Memory B cell (primary cell): ENCODE data around the gene DDC.
"Not testable (repeated sequence)": the region's sequence is repeated elsewhere in the genome, so short reads cannot be mapped to it uniquely, and the experiment has no call there.

ENCODE experiments used
- ATAC-seq: fragments of 150-1000 bp; cut with Tn5 transposase; 2 replicates; pipeline ENCODE4 v1.10.0; 2021; ENCODE audit warnings: low read depth, mild to moderate bottlenecking, moderate library complexity
- DNase-seq, 2 donors: peaks; one replicate each; pipeline ENCODE4 v3.0.0; 2022; ENCODE audit warnings: low spot score in 2 of 2
- H3K27ac Mint-ChIP-seq: one replicate; pipeline ENCODE4 v1.8.0; 2022; ENCODE audit warnings: mild to moderate bottlenecking, moderate library complexity, mixed read lengths
- H3K27me3 Mint-ChIP-seq: one replicate; pipeline ENCODE4 v1.8.0; 2022; ENCODE audit warnings: mixed read lengths
- H3K36me3 Mint-ChIP-seq: one replicate; pipeline ENCODE4 v1.8.0; 2022; ENCODE audit warnings: mild to moderate bottlenecking, mixed read lengths
- H3K4me1 Mint-ChIP-seq: one replicate; pipeline ENCODE4 v1.8.0; 2022; ENCODE audit warnings: mixed read lengths
- H3K4me3 Mint-ChIP-seq: one replicate; pipeline ENCODE4 v1.8.0; 2022; ENCODE audit warnings: mild to moderate bottlenecking, moderate library complexity, mixed read lengths
- H3K9me3 Mint-ChIP-seq: one replicate; pipeline ENCODE4 v1.8.0; 2022; ENCODE audit warnings: mixed read lengths

The DDC gene

GRCh38 chr7:50534690-50535290, 30.4 kb downstream of the DDC start:
- peaks cover 8% of the 10 kb centered on the region for H3K27me3 Mint-ChIP-seq
- no peaks in the 10 kb centered on the region for H3K4me1 Mint-ChIP-seq
- H3K4me3 Mint-ChIP-seq = no peak overlapping the region
- DNase-seq = no peak
- H3K36me3 Mint-ChIP-seq = no peaks in the 10 kb centered on the region
- no peak overlapping the region for H3K27ac Mint-ChIP-seq
- ATAC-seq = no peak
- no peaks in the 10 kb centered on the region for H3K9me3 Mint-ChIP-seq

GRCh38 chr7:50533866-50534265, 31.3 kb downstream of the DDC start:
- Mint-ChIP-seq H3K27ac (no peak overlapping the region), H3K36me3 (no peaks in the 10 kb centered on the region), H3K4me1 (no peaks in the 10 kb centered on the region), H3K27me3 (peaks cover 8% of the 10 kb centered on the region), H3K4me3 (no peak overlapping the region), H3K9me3 (no peaks in the 10 kb centered on the region)
- DNase-seq = no peak
- ATAC-seq = no peak

- H3K27me3 Mint-ChIP-seq = peaks cover 8% of the 10 kb centered on the region
- no peak overlapping the region for H3K27ac Mint-ChIP-seq
- no peaks in the 10 kb centered on the region for H3K4me1 Mint-ChIP-seq
- no peaks in the 10 kb centered on the region for H3K9me3 Mint-ChIP-seq
- ATAC-seq (no peak), DNase-seq (no peak)
- no peaks in the 10 kb centered on the region for H3K36me3 Mint-ChIP-seq
- H3K4me3 Mint-ChIP-seq = no peak overlapping the region
These were observed 33.3 kb downstream of the DDC start for GRCh38 chr7:50531928-50532327.

- H3K27me3 Mint-ChIP-seq = peaks cover 8% of the 10 kb centered on the region
- no peak for ATAC-seq
- no peaks in the 10 kb centered on the region for H3K36me3 Mint-ChIP-seq
- DNase-seq = no peak
- H3K4me1 Mint-ChIP-seq = no peaks in the 10 kb centered on the region
- H3K4me3 Mint-ChIP-seq = no peak overlapping the region
- no peak overlapping the region for H3K27ac Mint-ChIP-seq
- H3K9me3 Mint-ChIP-seq = no peaks in the 10 kb centered on the region
These were observed 33.7 kb downstream of the DDC start for GRCh38 chr7:50531401-50531911.

- H3K9me3 Mint-ChIP-seq = peaks cover 1% of the 10 kb centered on the region
- no peak overlapping the region for H3K27ac Mint-ChIP-seq
- no peak for ATAC-seq
- no peak overlapping the region for H3K4me3 Mint-ChIP-seq
- peaks cover 8% of the 10 kb centered on the region for H3K27me3 Mint-ChIP-seq
- H3K36me3 Mint-ChIP-seq = no peaks in the 10 kb centered on the region
- no peaks in the 10 kb centered on the region for H3K4me1 Mint-ChIP-seq
- no peak for DNase-seq
These were observed 34.4 kb downstream of the DDC start for GRCh38 chr7:50530766-50531165.

GRCh38 chr7:50529093-50529862, 35.9 kb downstream of the DDC start:
- Mint-ChIP-seq H3K27ac (no peak overlapping the region), H3K36me3 (no peaks in the 10 kb centered on the region), H3K27me3 (peaks cover 8% of the 10 kb centered on the region), H3K4me1 (no peaks in the 10 kb centered on the region), H3K4me3 (no peak overlapping the region), H3K9me3 (peaks cover 3% of the 10 kb centered on the region)
- DNase-seq (no peak), ATAC-seq (no peak)

GRCh38 chr7:50528266-50529092, 36.7 kb downstream of the DDC start:
- H3K36me3 Mint-ChIP-seq = no peaks in the 10 kb centered on the region
- no peak overlapping the region for H3K4me3 Mint-ChIP-seq
- no peak for DNase-seq
- ATAC-seq = no peak
- no peaks in the 10 kb centered on the region for H3K4me1 Mint-ChIP-seq
- no peak overlapping the region for H3K27ac Mint-ChIP-seq
- H3K9me3 Mint-ChIP-seq = peaks cover 3% of the 10 kb centered on the region
- peaks cover 8% of the 10 kb centered on the region for H3K27me3 Mint-ChIP-seq

- DNase-seq, H3K4me1 Mint-ChIP-seq, H3K9me3 Mint-ChIP-seq, H3K27ac Mint-ChIP-seq, H3K36me3 Mint-ChIP-seq, H3K4me3 Mint-ChIP-seq, ATAC-seq, H3K27me3 Mint-ChIP-seq: not testable (repeated sequence)
These were observed 45.9 kb downstream of the DDC start for GRCh38 chr7:50519350-50519749.

GRCh38 chr7:50513166-50513871, 51.9 kb downstream of the DDC start:
- no peaks in the 10 kb centered on the region for H3K4me1 Mint-ChIP-seq
- H3K9me3 Mint-ChIP-seq = peaks cover 7% of the 10 kb centered on the region
- H3K4me3 Mint-ChIP-seq = no peak overlapping the region
- peaks cover 14% of the 10 kb centered on the region for H3K27me3 Mint-ChIP-seq
- no peak for DNase-seq
- no peak overlapping the region for H3K27ac Mint-ChIP-seq
- no peak for ATAC-seq
- peaks cover 1% of the 10 kb centered on the region for H3K36me3 Mint-ChIP-seq

GRCh38 chr7:50512384-50512783, 52.8 kb downstream of the DDC start:
- Mint-ChIP-seq H3K27me3 (peaks cover 14% of the 10 kb centered on the region), H3K36me3 (peaks cover 1% of the 10 kb centered on the region), H3K4me1 (no peaks in the 10 kb centered on the region), H3K4me3 (no peak overlapping the region), H3K27ac (no peak overlapping the region), H3K9me3 (peaks cover 7% of the 10 kb centered on the region)
- no peak for ATAC-seq
- no peak for DNase-seq

GRCh38 chr7:50509459-50509858, 55.7 kb downstream of the DDC start:
- Mint-ChIP-seq H3K4me1 (peaks cover 2% of the 10 kb centered on the region), H3K27ac (no peak overlapping the region), H3K36me3 (no peaks in the 10 kb centered on the region), H3K9me3 (no peaks in the 10 kb centered on the region), H3K4me3 (no peak overlapping the region), H3K27me3 (peaks cover 17% of the 10 kb centered on the region)
- ATAC-seq (no peak), DNase-seq (no peak)

GRCh38 chr7:50508471-50508943, 56.7 kb downstream of the DDC start:
- Mint-ChIP-seq H3K4me3 (no peak overlapping the region), H3K9me3 (no peaks in the 10 kb centered on the region), H3K27me3 (peaks cover 16% of the 10 kb centered on the region), H3K4me1 (peaks cover 2% of the 10 kb centered on the region), H3K36me3 (no peaks in the 10 kb centered on the region), H3K27ac (no peak overlapping the region)
- ATAC-seq (no peak), DNase-seq (no peak)

- no peak for ATAC-seq
- peaks cover 12% of the 10 kb centered on the region for H3K27me3 Mint-ChIP-seq
These were observed 57.2 kb downstream of the DDC start for GRCh38 chr7:50507898-50508470.

More at GRCh38 chr7:50507898-50508470, 57.2 kb downstream of the DDC start:
- no peak for DNase-seq
- Mint-ChIP-seq H3K27ac (no peak overlapping the region), H3K4me1 (peaks cover 2% of the 10 kb centered on the region), H3K36me3 (no peaks in the 10 kb centered on the region), H3K9me3 (no peaks in the 10 kb centered on the region), H3K4me3 (no peak overlapping the region)
